GM12865 (cell line): ENCODE data around the gene TCF12.
A peak's percentile ranks its signal among the peaks of the same experiment; 100 is the strongest.
"Not testable (repeated sequence)": the region's sequence is repeated elsewhere in the genome, so short reads cannot be mapped to it uniquely, and the experiment has no call there.

Source experiments
- DNase-seq: peaks from one replicate; pipeline ENCODE4 v3.0.0; 2010; ENCODE audit warnings: low read depth
- H3K4me3 ChIP-seq: 2 replicates; pipeline ENCODE4 v1.5.1; 2011; ENCODE audit warnings: mild to moderate bottlenecking, low read depth, low read length, control low read depth
- TF ChIP-seq, protein P1 (sequence below): IDR thresholded peaks from 2 replicates; pipeline ENCODE4 v1.5.1; 2011; ENCODE audit warnings: low read length, control low read depth, low read depth, inconsistent platforms; ENCODE audit not compliant: insufficient read depth; ENCODE audit errors: missing control alignments

TCF12 gene

DNA sequence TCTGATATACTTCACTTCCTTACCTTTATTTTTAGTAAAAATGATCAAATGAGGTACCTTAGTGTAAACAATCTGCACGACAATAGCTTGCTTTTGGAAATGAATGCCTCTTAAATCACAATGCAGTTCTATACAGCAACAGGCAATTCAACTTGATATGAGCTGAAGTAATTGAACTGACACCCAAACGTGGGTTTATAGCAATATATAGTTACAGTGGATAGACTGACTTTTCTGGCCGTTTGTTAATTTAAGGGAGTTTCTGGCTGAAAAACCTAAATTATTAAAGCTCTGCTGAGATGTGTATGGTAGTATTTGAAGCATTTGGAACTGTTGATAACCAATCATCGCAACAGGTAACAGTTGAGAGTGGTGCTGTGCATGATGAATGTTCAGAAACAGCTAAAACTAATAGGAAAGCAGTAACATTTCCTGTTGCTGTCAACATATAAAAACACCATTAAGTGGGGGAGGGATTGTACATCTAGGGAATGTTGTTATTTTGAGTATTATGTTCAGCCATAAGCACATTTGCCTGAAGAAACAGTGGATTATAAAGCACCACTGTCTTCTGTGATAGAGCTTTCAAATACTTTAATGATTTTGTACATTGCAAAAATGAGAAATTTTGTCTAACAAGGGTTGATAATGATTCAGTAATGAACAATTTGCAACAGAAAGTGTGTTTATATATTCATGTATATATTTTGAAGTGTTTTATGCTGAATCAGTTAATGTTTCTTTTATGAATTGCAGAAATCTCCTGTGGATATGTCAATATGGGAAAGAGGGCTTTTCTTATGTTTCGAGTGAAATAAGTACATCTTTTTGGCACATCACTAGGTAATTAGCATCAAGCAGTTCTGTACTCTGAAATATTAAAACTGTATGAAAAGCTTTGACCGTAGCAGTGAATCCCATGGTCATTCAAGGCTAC, 176.1 kb downstream of the TCF12 start:
- no peak for DNase-seq
- TF ChIP-seq, protein P1, sequence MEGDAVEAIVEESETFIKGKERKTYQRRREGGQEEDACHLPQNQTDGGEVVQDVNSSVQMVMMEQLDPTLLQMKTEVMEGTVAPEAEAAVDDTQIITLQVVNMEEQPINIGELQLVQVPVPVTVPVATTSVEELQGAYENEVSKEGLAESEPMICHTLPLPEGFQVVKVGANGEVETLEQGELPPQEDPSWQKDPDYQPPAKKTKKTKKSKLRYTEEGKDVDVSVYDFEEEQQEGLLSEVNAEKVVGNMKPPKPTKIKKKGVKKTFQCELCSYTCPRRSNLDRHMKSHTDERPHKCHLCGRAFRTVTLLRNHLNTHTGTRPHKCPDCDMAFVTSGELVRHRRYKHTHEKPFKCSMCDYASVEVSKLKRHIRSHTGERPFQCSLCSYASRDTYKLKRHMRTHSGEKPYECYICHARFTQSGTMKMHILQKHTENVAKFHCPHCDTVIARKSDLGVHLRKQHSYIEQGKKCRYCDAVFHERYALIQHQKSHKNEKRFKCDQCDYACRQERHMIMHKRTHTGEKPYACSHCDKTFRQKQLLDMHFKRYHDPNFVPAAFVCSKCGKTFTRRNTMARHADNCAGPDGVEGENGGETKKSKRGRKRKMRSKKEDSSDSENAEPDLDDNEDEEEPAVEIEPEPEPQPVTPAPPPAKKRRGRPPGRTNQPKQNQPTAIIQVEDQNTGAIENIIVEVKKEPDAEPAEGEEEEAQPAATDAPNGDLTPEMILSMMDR = no peak
- no peak overlapping the region for H3K4me3 ChIP-seq

DNA sequence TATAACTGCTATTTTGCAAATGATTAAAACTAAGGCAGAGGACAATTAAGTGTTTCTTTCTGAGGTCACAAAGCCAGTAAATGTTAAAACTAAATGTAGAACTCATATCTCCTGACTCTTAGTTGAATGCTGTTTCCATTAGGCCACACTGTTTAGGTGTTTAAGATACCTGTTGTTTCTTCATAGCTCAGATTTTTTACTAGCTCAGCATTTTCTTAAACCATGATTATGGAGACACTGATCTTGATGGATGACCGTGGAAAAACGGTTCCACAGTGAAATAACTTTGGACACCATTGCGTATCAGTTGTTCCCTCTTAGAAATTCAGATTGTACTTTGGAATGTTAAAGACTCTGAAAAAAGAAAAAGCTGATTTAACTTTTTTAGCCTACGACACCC, 177.5 kb downstream of the TCF12 start:
- DNase-seq = no peak
- H3K4me3 ChIP-seq = no peak overlapping the region
- TF ChIP-seq, protein P1 = no peak

DNA sequence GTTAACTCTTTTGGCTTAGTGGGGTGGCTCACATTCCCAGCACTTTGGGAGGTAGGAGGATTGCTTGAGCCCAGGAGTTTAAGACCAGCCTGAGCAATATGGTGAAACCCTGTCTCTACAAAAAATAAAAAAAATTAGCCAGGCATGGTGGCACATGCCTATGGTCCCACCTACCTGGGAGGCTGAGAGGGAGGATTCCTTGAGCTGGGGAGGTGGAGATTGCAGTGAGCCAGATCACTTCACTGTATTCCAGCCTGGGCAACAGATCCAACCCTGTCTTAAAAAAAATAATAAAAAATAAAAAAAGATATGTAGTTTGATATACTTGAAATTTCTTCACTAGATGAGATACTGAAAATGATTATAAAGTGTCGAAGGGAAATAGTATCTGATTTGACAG, 178.8 kb downstream of the TCF12 start:
- no peak for DNase-seq
- H3K4me3 ChIP-seq = no peak overlapping the region
- TF ChIP-seq, protein P1 = no peak

DNA sequence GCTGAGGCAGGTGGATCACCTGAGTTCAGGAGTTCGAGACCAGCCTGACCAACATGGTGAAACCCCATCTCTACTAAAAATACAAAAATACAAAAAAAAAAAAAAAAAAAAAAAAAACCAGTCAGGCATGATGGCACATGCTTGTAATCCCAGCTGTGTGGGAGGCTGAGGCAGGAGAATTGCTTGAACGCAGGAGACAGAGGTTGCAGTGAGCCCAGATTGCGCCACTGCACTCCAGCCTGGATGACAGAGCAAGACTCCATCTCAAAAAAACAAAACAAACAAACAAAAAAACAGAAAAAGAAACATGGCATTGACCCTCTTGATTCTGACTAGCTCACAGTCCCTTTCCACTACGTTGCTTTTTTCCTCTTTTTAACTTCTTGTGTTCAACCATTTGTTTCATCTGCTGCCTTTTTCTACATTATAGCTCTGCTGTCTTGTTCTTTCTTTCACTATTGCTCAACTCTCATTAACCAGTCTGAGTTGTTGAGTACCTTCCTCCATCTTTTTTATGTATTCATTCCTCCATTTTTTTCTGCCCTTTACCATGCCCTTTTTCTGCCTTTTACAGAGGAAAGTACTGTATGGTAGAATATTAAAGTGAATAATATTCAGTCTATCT, 179.6 kb downstream of the TCF12 start:
- not testable (repeated sequence) for DNase-seq, H3K4me3 ChIP-seq

DNA sequence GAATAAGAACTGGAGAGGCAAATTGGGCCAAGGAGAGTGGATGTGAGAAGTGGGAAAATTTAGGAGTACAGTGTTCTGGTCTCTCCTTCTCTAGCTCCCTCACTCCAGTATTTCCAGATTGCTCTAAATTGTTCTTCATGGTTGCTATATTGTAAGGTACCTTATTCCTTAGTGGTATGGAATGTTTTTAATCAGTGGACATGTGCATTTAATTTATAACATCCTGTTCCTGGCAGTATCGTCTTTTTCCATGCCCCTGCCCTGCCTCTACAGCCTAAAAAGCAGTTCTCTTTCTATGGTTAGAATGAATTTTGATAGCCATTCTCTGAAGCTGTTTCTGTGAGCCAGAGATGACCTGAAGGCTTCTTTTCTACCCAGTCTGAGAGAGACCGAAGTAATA, 180.5 kb downstream of the TCF12 start:
- TF ChIP-seq, protein P1 = no peak
- DNase-seq = no peak
- no peak overlapping the region for H3K4me3 ChIP-seq

DNA sequence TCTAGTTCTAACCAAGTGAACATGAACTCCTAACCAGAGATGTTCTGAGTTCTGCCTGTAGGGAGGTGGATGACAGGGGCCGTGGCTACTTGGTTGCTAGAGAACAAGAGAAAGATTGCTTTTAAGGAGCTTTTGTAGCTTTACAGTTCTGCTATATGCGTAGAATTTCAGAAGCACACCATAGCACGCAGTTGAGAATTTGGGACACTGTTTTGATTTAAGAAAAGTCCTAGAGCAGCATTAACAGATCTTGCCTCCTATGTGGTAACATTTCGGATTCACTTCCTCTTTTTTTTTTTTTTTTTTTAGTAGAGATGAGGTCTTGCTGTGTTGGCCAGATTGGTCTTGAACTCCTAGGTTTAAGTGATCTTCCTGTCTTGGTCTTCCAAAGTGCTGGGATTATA, 181.7 kb downstream of the TCF12 start:
- DNase-seq = peak; percentile 51
- TF ChIP-seq, protein P1 = no peak
- no peak overlapping the region for H3K4me3 ChIP-seq

DNA sequence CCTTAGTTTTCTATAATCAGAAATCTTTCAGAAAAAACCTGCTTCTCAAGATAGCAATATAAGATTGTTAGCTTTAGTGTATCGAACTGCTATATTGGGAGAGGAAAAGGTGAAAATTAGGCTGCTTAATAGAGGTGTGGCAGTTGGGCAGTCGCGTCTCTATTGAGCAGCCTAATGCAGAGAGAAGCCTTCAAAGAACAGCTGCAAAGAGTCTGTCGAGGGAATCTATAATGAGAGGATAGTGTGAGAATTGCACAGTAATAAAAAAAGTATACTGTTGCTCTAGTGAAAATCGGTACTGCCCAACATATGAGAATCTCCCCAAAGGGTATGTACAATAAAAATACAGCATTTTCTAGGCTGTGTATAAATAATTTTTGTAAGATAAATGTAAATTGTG, 184.4 kb downstream of the TCF12 start:
- DNase-seq = no peak
- no peak overlapping the region for H3K4me3 ChIP-seq
- TF ChIP-seq, protein P1 = no peak
